ENCODE results near the gene DHX8. TPM values are rescaled to one million over a fixed set of nuclear protein-coding genes. Genes with fewer than 3 reads are reported as not detected.

Gene DHX8
- total RNA-seq, 1 experiment from 2014 or later = 54.1 TPM

DNA sequence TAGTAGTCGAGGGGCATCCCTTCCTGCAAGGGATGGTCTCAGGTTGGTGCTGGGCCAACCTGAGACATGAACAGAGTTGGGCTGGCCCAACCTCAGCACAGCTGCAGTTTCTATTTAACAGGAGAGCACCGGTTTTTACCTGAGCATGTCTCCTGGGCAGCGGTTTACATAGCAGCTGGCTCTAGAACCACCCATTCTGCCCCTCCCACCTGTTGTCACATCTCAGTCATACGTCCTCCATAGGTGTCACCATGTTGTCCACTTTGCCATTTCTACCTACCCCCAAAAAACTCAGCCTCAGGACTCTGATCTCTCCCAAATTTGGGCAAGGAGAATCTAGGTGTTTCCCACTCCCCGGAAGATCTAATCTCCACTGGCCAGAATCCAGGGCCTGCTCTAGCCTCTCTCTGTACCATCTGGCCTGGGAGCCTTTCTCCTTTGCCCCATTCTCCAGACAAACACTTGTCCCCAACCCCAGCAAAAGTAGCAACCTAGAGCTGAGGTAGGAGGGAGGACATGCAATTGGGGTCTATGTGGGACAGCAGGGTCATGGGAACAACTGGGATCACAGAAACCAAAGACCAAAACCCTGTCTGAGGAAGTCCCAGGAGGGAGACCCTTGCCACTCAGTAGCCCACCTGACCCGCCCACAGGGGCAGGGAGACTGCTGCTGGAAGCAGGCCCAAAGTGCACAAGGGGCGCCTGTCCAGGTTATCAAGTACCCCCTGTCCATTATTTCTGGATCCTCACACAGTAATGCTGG, 43.3 kb downstream of the DHX8 start:
- DNase-seq = no peak
- Histone ChIP-seq H2AK5ac (ENCODE audit: insufficient read length, low read length) (no peak overlapping the region), H2BK120ac (ENCODE audit: low read depth, low read length, poor library complexity, severe bottlenecking) (no peak overlapping the region), H3K4ac (ENCODE audit: low read depth, low read length) (no peak overlapping the region), H2BK20ac (ENCODE audit: low read depth, low read length, poor library complexity, severe bottlenecking) (no peak overlapping the region), H3K9me3 (ENCODE audit: control insufficient read depth, low read depth, low read length) (no peaks in the 10 kb centered on the region), H4K5ac (ENCODE audit: insufficient read length, low read depth, low read length) (no peak overlapping the region), H4K20me1 (ENCODE audit: control insufficient read depth, insufficient read depth, insufficient read length) (no peaks in the 10 kb centered on the region), H3K23ac (ENCODE audit: insufficient read length, low read depth, low read length) (no peak overlapping the region), H2BK15ac (ENCODE audit: low read depth, low read length) (no peak overlapping the region), H3K79me2 (ENCODE audit: insufficient read depth, low read length) (no peaks in the 10 kb centered on the region), H3K56ac (ENCODE audit: insufficient read length, low read depth, low read length) (no peak overlapping the region), H3K9ac (ENCODE audit: extremely low read depth, insufficient read length, low read length) (no peak overlapping the region), H2BK5ac (ENCODE audit: insufficient read length, low read length) (no peak overlapping the region), H4K91ac (ENCODE audit: insufficient read length, low read depth, low read length) (no peak overlapping the region), H3K27me3 (ENCODE audit: insufficient read depth, low read length) (no peaks in the 10 kb centered on the region), H3K14ac (ENCODE audit: insufficient read depth, low read length) (no peak overlapping the region), H3K4me1 (ENCODE audit: insufficient read depth, low read length) (peaks cover 11% of the 10 kb centered on the region; the same call in 1 of the 2 replicates), H3K18ac (ENCODE audit: insufficient read length, low read depth, low read length) (no peak overlapping the region), H3K23me2 (ENCODE audit: insufficient read length, low read depth, low read length, poor library complexity, severe bottlenecking) (no peaks in the 10 kb centered on the region), H4K8ac (replicated peaks; ENCODE audit: insufficient read length, low read depth, low read length) (no peak overlapping the region), H3T11ph (ENCODE audit: low read length) (no peak overlapping the region), H3K79me1 (ENCODE audit: insufficient read depth, low read depth, low read length, poor library complexity, severe bottlenecking) (no peaks in the 10 kb centered on the region), H2AFZ (ENCODE audit: low read length) (no peak overlapping the region), H3K27ac (ENCODE audit: insufficient read length, low read depth, low read length) (no peak overlapping the region), H3K4me2 (ENCODE audit: insufficient read depth, insufficient read length, low read length) (no peak overlapping the region), H2BK12ac (ENCODE audit: insufficient read length, low read depth, low read length) (no peak overlapping the region)
- H3K4me1 Mint-ChIP-seq = peaks cover 44 to 49% of the 10 kb centered on the region in 2 experiments
- TF ChIP-seq, protein P1, sequence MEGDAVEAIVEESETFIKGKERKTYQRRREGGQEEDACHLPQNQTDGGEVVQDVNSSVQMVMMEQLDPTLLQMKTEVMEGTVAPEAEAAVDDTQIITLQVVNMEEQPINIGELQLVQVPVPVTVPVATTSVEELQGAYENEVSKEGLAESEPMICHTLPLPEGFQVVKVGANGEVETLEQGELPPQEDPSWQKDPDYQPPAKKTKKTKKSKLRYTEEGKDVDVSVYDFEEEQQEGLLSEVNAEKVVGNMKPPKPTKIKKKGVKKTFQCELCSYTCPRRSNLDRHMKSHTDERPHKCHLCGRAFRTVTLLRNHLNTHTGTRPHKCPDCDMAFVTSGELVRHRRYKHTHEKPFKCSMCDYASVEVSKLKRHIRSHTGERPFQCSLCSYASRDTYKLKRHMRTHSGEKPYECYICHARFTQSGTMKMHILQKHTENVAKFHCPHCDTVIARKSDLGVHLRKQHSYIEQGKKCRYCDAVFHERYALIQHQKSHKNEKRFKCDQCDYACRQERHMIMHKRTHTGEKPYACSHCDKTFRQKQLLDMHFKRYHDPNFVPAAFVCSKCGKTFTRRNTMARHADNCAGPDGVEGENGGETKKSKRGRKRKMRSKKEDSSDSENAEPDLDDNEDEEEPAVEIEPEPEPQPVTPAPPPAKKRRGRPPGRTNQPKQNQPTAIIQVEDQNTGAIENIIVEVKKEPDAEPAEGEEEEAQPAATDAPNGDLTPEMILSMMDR (conservative IDR thresholded peaks at IDR 0.05) = no peak
- WGBS (ENCODE audit: extremely low coverage, insufficient read length, low lambda C conversion rate) = no CpG with 5 or more reads among the region's 7 CpGs
- no peak overlapping the region for H3K4me3 Mint-ChIP-seq
- peaks cover 23 to 74% (median 36%) of the 10 kb centered on the region in 3 experiments; a peak in 6 of 7 replicates for H3K36me3 Mint-ChIP-seq (ENCODE audit: insufficient read depth in 1 of 3, low read depth in 3 of 3)
- peaks cover 27% of the 10 kb centered on the region for H3K27me3 Mint-ChIP-seq (ENCODE audit: low read depth)
- no peaks in the 10 kb centered on the region for H3K9me3 Mint-ChIP-seq
- peak overlapping the region in 2 of 3 experiments; percentile 16 to 19; a peak in 2 of 7 replicates for H3K27ac Mint-ChIP-seq

Measured in H9 (cell line).